HL-60 (cell line): ENCODE results near the gene SORBS2.

Source experiments
- DNase-seq, 2 experiments: peaks; one replicate each; pipeline ENCODE4 v3.0.0-alpha.2; 2010 to 2020; ENCODE audit warnings: low read depth in 1 of 2, low spot score in 1 of 2
- H3K27ac ChIP-seq: fragments of 250-450 bp; sonication (Bioruptor Pico); replicated peaks from 2 replicates; pipeline ENCODE4 v1.5.1; 2020; ENCODE audit warnings: mild to moderate bottlenecking, moderate library complexity
- H3K27me3 ChIP-seq: fragments of 250-450 bp; sonication (Bioruptor Pico); 2 replicates; pipeline ENCODE4 v1.5.1; 2021; ENCODE audit warnings: mild to moderate bottlenecking, moderate library complexity; ENCODE audit not compliant: insufficient read depth, poor library complexity, severe bottlenecking
- H3K4me3 ChIP-seq: replicated peaks from 2 replicates; pipeline ENCODE4 v1.5.1; 2011; ENCODE audit warnings: mild to moderate bottlenecking, control low read depth, low read length; ENCODE audit not compliant: insufficient read depth
- GABPA ChIP-seq: IDR thresholded peaks from 2 replicates; pipeline ENCODE4 v1.6.1; 2012; ENCODE audit warnings: low read depth
- POLR2AphosphoS5 ChIP-seq: IDR thresholded peaks from 2 replicates; pipeline ENCODE4 v1.6.1; 2012; ENCODE audit warnings: low read depth
- REST ChIP-seq: IDR thresholded peaks from 2 replicates; pipeline ENCODE4 v1.6.1; 2012; ENCODE audit warnings: low read depth; ENCODE audit not compliant: insufficient replicate concordance
- SPI1 ChIP-seq: IDR thresholded peaks from 2 replicates; pipeline ENCODE4 v1.6.1; 2012; ENCODE audit warnings: low read depth, mild to moderate bottlenecking, borderline replicate concordance
- TF ChIP-seq, protein P1 (sequence below): IDR thresholded peaks from one replicate; pipeline ENCODE4 v1.5.1; 2011; ENCODE audit warnings: low read length, control low read depth, inconsistent platforms; ENCODE audit not compliant: insufficient read depth

The SORBS2 gene

DNA sequence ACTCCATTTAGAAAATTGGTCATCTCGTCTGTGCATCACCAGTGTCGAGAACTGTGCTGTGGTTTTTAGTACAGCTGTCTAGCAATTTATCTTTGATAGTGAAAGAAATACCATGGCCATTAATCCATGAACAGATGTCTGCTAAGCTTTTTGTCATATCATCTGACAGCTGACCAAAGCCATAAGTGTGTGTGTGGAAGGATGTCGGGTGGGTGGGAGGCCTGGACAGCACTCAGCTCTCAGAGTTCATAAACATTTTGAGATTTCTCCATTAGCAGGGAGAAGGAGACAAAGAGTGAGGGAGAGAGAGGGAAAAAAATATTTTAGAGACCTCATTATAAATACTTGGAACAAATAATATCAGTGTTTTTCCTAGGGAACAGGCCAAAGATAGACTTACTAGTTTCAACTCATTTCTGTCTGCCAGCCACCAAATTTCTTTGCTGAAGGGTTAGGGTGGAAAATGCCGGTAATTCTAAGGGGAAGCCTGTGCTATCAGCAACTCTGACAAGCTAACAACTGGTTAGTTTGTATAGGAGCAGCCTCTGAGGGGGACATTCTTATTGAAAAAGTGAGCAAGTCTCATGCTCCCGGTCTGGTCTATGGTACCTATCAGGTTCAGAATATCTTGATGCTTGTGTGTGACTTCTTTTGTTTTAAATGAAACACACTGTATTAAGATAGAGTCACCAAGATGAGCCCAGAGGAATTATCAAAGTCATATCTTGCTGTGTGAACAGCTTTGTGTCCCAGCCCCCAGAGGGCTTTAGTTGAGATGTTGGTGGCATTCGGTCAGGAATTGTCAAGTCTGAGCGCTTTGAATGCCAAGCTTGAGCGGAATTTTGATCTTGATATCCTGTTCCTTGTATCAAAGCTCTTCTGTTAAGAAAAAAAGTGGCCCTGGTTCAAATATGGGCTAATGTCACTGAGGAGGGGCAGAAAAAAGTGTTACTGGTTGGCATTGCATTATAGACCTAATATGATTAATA lies 234.7 kb downstream of the SORBS2 start:
- Histone ChIP-seq H3K27ac (no peak overlapping the region), H3K27me3 (no peaks in the 10 kb centered on the region), H3K4me3 (no peak overlapping the region)
- TF ChIP-seq, protein P1, sequence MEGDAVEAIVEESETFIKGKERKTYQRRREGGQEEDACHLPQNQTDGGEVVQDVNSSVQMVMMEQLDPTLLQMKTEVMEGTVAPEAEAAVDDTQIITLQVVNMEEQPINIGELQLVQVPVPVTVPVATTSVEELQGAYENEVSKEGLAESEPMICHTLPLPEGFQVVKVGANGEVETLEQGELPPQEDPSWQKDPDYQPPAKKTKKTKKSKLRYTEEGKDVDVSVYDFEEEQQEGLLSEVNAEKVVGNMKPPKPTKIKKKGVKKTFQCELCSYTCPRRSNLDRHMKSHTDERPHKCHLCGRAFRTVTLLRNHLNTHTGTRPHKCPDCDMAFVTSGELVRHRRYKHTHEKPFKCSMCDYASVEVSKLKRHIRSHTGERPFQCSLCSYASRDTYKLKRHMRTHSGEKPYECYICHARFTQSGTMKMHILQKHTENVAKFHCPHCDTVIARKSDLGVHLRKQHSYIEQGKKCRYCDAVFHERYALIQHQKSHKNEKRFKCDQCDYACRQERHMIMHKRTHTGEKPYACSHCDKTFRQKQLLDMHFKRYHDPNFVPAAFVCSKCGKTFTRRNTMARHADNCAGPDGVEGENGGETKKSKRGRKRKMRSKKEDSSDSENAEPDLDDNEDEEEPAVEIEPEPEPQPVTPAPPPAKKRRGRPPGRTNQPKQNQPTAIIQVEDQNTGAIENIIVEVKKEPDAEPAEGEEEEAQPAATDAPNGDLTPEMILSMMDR: no peak
- no peak for DNase-seq

GRCh38 chr4:185576314-185576961 lies 235.6 kb downstream of the SORBS2 start:
- H3K4me3 ChIP-seq: no peak overlapping the region
- no peak overlapping the region for H3K27ac ChIP-seq
- TF ChIP-seq REST: no peak
- TF ChIP-seq POLR2AphosphoS5: no peak
- no peak for TF ChIP-seq GABPA
- TF ChIP-seq, protein P1: no peak
- no peak for TF ChIP-seq SPI1
- H3K27me3 ChIP-seq: no peaks in the 10 kb centered on the region
- no peak for DNase-seq

DNA sequence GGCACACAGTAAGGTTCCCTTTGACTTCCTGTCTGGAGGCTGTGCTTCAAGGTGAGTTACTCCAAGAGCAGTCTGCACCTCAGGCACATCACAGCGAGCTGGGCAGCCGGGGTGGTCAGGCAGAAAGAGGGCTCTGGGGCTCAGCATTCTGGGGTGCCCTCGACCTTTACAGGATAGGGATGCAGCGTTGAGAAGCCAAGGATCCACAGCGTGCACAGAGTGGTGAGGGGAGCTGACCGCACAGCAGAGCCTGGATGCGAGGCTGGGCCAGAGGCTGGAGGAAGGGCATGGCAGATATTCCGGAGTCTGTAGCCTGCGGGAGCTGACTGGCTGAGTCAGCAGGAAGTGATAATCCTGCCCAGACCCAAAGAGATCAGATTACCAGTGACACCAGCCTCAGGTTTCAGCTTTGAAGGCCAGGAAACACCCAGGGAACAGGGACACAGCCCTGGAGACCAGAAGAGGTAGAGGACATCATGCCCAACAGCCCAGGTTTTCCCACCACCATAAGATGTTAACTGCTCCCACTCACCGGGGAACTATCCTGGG lies 238.3 kb downstream of the SORBS2 start:
- TF ChIP-seq, protein P1: no peak
- no peak for TF ChIP-seq POLR2AphosphoS5
- TF ChIP-seq GABPA: no peak
- TF ChIP-seq SPI1: no peak
- TF ChIP-seq REST: no peak
- Histone ChIP-seq H3K4me3 (no peak overlapping the region), H3K27me3 (no peaks in the 10 kb centered on the region), H3K27ac (no peak overlapping the region)
- DNase-seq: no peak
